MCF 10A (cell line): ENCODE data around the gene IFRD2. TPM values are rescaled to one million over a fixed set of nuclear protein-coding genes. Genes with fewer than 3 reads are reported as not detected.
"Not testable (repeated sequence)": the region's sequence is repeated elsewhere in the genome, so short reads cannot be mapped to it uniquely, and the experiment has no call there.

Experiments used
- BruUV-seq: library from RNA; stranded (reverse); fragments of 400-500 nt; replicated peaks from 2 replicates; lab custom pipeline; 2021; lab: Mats Ljungman, UMichigan
- CTCF ChIA-PET: fragments of 300-600 bp; sonication (Branson Sonifier 250); formaldehyde crosslinking; extraction: SDS; loops from one replicate; lab custom pipeline; 2021; ENCODE audit warnings: antibody characterized with exemption, inconsistent platforms; lab: Yijun Ruan, JAX
- POLR2A ChIA-PET: fragments of 300-600, 350-650 bp; sonication (Branson Sonifier 250); formaldehyde crosslinking; extraction: SDS; loops from one replicate; lab custom pipeline; 2020; ENCODE audit warnings: antibody characterized with exemption, inconsistent platforms; lab: Yijun Ruan, JAX
- DNase-seq: peaks from one replicate; pipeline ENCODE4 v3.0.0-alpha.2; 2018; ENCODE audit not compliant: unreplicated experiment
- H3K27ac Mint-ChIP-seq: one replicate; pipeline ENCODE4 v1.8.0; 2022; ENCODE audit warnings: mild to moderate bottlenecking, low read depth, mixed read lengths; ENCODE audit not compliant: unreplicated experiment
- H3K27me3 Mint-ChIP-seq: one replicate; pipeline ENCODE4 v1.8.0; 2022; ENCODE audit warnings: mixed read lengths; ENCODE audit not compliant: insufficient read depth, unreplicated experiment
- H3K36me3 Mint-ChIP-seq: one replicate; pipeline ENCODE4 v1.8.0; 2022; ENCODE audit warnings: mild to moderate bottlenecking, moderate library complexity, mixed read lengths; ENCODE audit not compliant: insufficient read depth, unreplicated experiment
- H3K4me1 Mint-ChIP-seq: one replicate; pipeline ENCODE4 v1.8.0; 2022; ENCODE audit warnings: mixed read lengths; ENCODE audit not compliant: insufficient read depth, unreplicated experiment
- H3K4me3 Mint-ChIP-seq: one replicate; pipeline ENCODE4 v1.8.0; 2022; ENCODE audit warnings: mild to moderate bottlenecking, moderate library complexity, mixed read lengths; ENCODE audit not compliant: unreplicated experiment
- H3K9me3 Mint-ChIP-seq: one replicate; pipeline ENCODE4 v1.8.0; 2022; ENCODE audit warnings: mixed read lengths; ENCODE audit not compliant: unreplicated experiment
- intact Hi-C: fragments of 100-400 bp; cut with micrococcal nuclease; formaldehyde crosslinking; loops from 2 replicates; pipeline ENCODE4 v1.14.1; 2022
- total RNA-seq: library from RNA; stranded (reverse); gene quantifications from 2 replicates; pipeline ENCODE4 v1.2.3, GENCODE V29; 2022
- TF ChIP-seq, protein P1 (sequence below): fragments of 200-600 bp; IDR thresholded peaks from one replicate; pipeline ENCODE4 v1.8.0; 2022; ENCODE audit warnings: antibody characterized with exemption, mild to moderate bottlenecking; ENCODE audit not compliant: unreplicated experiment

IFRD2 gene
- total RNA-seq, 1 experiment from 2014 or later: 182 TPM

DNA sequence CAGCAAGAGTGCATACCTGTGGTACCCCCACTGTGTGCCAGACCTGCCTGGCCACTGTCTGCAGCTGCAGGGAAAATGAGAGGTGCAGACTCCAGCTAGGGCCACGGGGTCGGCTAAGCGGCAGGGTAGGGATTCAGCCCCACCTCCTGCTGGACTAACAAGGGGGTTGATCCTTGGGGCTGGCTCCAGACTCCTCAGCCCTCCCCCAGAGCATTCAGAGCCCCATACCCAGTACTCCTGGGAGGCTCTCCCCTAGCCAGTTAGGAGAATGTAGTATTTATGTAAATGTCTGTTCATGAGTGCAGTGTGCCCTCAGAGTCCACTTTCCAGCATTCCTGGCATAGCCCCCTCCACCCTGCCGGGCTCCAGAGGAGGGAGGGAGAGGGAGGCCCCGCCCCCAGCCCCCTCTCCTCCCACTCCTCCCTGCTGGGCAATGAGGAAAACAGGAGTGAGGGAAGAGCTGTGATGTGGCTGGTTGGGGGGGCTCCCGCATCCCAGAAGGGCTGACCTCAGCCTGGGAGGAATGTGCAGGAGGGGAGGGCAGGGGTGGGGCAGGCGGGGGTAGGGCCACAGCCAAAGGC lies 27.8 kb downstream of the IFRD2 start:
- H3K4me3 Mint-ChIP-seq: no peak overlapping the region
- H3K27me3 Mint-ChIP-seq: no peaks in the 10 kb centered on the region
- peak; percentile 37 for DNase-seq
- intact Hi-C loops: no loop called here
- TF ChIP-seq, protein P1, sequence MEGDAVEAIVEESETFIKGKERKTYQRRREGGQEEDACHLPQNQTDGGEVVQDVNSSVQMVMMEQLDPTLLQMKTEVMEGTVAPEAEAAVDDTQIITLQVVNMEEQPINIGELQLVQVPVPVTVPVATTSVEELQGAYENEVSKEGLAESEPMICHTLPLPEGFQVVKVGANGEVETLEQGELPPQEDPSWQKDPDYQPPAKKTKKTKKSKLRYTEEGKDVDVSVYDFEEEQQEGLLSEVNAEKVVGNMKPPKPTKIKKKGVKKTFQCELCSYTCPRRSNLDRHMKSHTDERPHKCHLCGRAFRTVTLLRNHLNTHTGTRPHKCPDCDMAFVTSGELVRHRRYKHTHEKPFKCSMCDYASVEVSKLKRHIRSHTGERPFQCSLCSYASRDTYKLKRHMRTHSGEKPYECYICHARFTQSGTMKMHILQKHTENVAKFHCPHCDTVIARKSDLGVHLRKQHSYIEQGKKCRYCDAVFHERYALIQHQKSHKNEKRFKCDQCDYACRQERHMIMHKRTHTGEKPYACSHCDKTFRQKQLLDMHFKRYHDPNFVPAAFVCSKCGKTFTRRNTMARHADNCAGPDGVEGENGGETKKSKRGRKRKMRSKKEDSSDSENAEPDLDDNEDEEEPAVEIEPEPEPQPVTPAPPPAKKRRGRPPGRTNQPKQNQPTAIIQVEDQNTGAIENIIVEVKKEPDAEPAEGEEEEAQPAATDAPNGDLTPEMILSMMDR: no peak
- BruUV-seq: no TSS peak
- peaks cover 17% of the 10 kb centered on the region for H3K4me1 Mint-ChIP-seq
- no peaks in the 10 kb centered on the region for H3K9me3 Mint-ChIP-seq
- POLR2A ChIA-PET: interaction anchor here (1.5 kb wide), 1 partner anchor 18 kb away, joined by 3 read pairs; no protein-coding TSS in a partner anchor
- CTCF ChIA-PET: interaction anchor here (0.6 to 2.6 kb wide), 9 partner anchors 8 to 72 kb away, joined by 3 to 11 read pairs (median 4); partner anchors contain the start of gene GNAT1
- H3K36me3 Mint-ChIP-seq: peaks cover 6% of the 10 kb centered on the region
- H3K27ac Mint-ChIP-seq: peak overlapping the region; percentile 88

GRCh38 chr3:50263478-50264382 lies 28.5 kb downstream of the IFRD2 start:
- TF ChIP-seq, protein P1: no peak
- H3K27ac Mint-ChIP-seq: no peak overlapping the region
- peaks cover 13% of the 10 kb centered on the region for H3K36me3 Mint-ChIP-seq
- H3K27me3 Mint-ChIP-seq: no peaks in the 10 kb centered on the region
- BruUV-seq: no TSS peak
- H3K4me3 Mint-ChIP-seq: no peak overlapping the region
- DNase-seq: no peak
- peaks cover 11% of the 10 kb centered on the region for H3K4me1 Mint-ChIP-seq
- H3K9me3 Mint-ChIP-seq: no peaks in the 10 kb centered on the region
- CTCF ChIA-PET: interaction anchor here (0.6 to 2.6 kb wide), 9 partner anchors 11 to 142 kb away, joined by 3 to 11 read pairs (median 4); partner anchors contain the start of gene GNAT1
- POLR2A ChIA-PET: interaction anchor here (0.5 to 0.6 kb wide), 2 partner anchors 163 to 174 kb away, joined by 3 to 4 read pairs; no protein-coding TSS in a partner anchor
- intact Hi-C loops: no loop called here

DNA sequence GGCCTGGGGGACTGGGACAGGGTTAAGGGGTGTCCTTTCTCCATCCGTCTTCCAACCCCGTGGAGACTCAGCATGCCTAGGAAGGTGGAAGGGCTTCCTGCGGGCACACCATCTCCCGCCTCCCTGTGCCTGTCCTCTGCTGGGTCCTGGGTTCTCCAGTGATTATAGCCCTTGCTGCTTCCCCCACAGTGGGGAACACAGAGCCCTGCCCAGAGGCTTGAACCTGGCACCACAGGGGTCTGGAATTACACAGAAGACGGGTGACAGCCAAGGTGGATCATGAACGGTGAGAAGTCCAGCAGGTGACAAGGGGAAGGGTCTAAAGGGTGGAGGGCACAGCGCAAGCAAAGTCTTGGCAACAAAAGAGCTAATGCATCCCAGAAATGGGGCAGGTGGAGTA lies 29.5 kb downstream of the IFRD2 start:
- peaks cover 22% of the 10 kb centered on the region for H3K36me3 Mint-ChIP-seq
- no peak overlapping the region for H3K4me3 Mint-ChIP-seq
- no peak for DNase-seq
- TF ChIP-seq, protein P1: no peak
- ChIA-PET CTCF (interaction anchor here (0.6 to 5.1 kb wide), 5 partner anchors 8 to 141 kb away, joined by 4 to 38 read pairs (median 6); partner anchors contain the start of genes GNAT1 and SEMA3B), POLR2A (interaction anchor here (0.5 to 0.6 kb wide), 2 partner anchors 162 to 175 kb away, joined by 3 to 4 read pairs; no protein-coding TSS in a partner anchor)
- H3K4me1 Mint-ChIP-seq: peaks cover 3% of the 10 kb centered on the region
- H3K27me3 Mint-ChIP-seq: no peaks in the 10 kb centered on the region
- no TSS peak for BruUV-seq
- no peak overlapping the region for H3K27ac Mint-ChIP-seq
- intact Hi-C loops: no loop called here
- H3K9me3 Mint-ChIP-seq: no peaks in the 10 kb centered on the region

GRCh38 chr3:50262200-50262599 lies 30.0 kb downstream of the IFRD2 start:
- H3K4me3 Mint-ChIP-seq, H3K9me3 Mint-ChIP-seq, DNase-seq, intact Hi-C loops, H3K4me1 Mint-ChIP-seq, H3K27me3 Mint-ChIP-seq, BruUV-seq, H3K27ac Mint-ChIP-seq: not testable (repeated sequence)
- H3K36me3 Mint-ChIP-seq: peaks cover 22% of the 10 kb centered on the region
- CTCF ChIA-PET: interaction anchor here (1.4 to 7.2 kb wide), 4 partner anchors 9 to 35 kb away, joined by 4 to 70 read pairs (median 22); partner anchors contain the start of gene SEMA3B
- POLR2A ChIA-PET: interaction anchor here (0.7 kb wide), 1 partner anchor 65 kb away, joined by 3 read pairs; the partner anchor contains the start of gene TUSC2
